GM21381 (cell line): Measurements from ENCODE around the gene ZBTB43.

Experiments used
- ATAC-seq: cut with Tn5 transposase; IDR thresholded peaks from one replicate; pipeline ENCODE4 v1.9.1; 2021; ENCODE audit warnings: mild to moderate bottlenecking, moderate library complexity; ENCODE audit not compliant: unreplicated experiment

Gene ZBTB43

GRCh38 chr9:126853667-126854066 lies 48.8 kb downstream of the ZBTB43 start:
- no peak for ATAC-seq

DNA sequence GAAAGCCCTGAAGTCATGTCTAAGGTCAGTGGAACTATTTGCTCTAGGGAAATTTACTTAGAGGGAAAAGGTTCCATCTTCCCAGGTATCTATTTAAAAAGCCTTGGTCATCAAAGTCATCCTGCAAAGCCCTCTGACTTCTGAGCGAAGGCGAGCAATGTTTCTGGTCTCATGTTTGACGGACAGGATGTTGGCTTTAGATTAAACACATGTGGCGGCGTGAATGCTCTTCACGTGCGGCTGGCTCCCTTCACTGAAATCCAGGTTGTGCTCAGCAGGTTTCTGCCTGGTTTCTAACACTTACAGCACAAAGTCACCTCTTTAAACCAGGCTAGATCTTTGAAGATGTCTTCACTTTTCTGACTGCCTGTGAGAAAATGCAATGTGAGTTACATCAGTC lies 49.9 kb downstream of the ZBTB43 start:
- no peak for ATAC-seq

DNA sequence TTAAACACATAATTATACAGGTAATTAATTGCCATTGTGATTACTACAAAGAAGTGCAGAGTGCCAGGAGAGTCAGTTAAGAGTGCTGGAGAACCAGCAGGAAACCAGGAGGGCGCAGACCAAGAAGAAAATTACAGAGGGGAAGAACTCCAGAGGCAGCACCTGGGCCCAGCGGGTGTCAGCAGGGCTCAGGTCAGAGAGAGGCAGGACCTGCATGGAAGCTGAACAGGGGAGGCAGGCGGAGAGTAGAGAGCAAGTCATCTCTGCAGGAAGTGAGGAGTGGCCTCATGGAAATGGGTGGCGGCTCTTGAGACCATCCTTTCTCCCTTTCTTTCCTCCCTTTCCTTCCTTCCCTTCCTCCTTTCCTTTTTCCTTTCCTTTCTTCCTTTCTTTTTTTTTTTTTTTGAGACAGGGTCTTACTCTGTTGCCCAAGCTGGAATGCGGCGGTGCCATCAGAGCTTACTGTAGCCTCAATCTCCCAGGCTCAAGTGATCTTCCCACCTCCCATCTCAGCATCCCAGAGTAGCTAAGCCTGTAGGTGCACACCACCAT lies 51.6 kb downstream of the ZBTB43 start:
- ATAC-seq: no peak

- no peak for ATAC-seq
Measured at GRCh38 chr9:126857261-126857960, 52.6 kb downstream of the ZBTB43 start.

DNA sequence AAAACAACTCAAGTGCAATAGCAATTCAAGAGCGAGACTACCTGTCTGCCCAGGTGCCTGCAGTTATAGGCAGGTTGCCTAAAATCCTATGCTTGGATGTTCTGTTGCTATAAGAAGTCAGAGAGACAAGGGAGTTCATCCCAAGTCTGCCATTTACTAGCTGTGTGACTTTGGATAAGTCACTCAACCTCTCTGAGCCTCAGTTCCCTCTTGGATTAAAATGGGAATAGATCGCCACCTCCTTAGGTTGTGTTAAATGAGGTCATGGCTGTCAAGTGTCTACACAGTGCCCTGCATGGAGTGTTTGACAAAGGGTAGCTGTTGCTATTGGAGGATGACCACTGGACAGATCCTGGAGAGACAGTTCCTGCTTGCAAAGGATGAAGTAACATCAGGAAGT lies 54.3 kb downstream of the ZBTB43 start:
- ATAC-seq: no peak

GRCh38 chr9:126860077-126860756 lies 55.4 kb downstream of the ZBTB43 start, which contains the start of gene ZBTB34:
Gene ZBTB34 (plus strand): TSS chr9:126860639. CDS start chr9:126879400, 18,761 bp downstream.
- peak; percentile 67 for ATAC-seq

- ATAC-seq: peak; percentile 35
Measured at GRCh38 chr9:126860757-126861466, 56.1 kb downstream of the ZBTB43 start.

GRCh38 chr9:126861707-126862103 lies 56.9 kb downstream of the ZBTB43 start:
- ATAC-seq: no peak

DNA sequence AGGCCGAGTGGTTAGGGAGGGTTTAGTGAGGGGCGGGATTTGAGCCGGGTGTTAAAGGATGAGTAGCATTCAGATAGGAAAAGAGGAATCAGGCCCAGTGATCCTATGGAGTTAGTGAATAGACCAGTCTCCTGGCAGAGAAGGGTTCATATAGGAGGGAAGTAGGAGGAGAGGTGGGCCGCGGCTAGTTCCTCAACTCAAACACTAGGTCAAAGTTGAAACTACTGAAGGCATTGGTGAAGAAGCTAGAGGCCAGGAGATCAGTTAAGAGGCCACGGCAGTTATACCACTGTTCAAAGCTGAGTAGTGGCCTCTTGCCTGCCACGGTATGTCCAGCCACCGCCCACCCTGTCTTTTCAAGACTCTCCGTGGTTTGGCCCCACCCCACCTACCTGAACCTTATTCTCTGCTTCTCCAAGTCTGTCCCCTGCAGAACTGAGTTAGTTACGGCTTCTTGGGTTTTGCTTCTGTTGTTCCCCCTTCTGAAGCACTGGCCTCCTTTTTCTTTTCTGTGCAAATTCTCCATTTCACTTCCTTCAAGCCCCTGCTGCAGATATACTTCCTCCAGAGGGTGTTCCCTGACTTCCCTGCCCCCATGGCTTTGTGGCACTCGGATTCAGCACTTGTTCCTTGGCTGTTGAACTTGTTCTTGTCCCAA lies 57.4 kb downstream of the ZBTB43 start:
- ATAC-seq: no peak

DNA sequence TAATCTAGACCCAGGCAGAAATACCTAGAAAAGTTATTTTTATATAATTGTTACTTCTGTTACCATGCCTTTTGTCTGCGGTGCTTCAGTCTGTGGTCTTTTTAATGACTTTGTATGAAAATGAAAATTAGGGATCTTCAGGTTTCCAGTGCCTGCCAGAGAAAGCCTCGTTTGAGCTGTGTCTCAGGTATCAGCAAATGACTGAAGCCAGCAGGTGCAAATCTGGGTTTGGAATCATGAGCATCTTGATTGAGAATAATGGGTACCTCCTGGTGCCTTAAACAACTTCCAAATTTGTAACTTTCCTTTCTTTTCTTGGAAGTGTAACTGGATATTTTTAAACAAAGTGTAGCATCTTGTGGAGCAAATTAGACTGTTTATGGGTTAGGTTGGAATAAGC lies 59.9 kb downstream of the ZBTB43 start:
- no peak for ATAC-seq

DNA sequence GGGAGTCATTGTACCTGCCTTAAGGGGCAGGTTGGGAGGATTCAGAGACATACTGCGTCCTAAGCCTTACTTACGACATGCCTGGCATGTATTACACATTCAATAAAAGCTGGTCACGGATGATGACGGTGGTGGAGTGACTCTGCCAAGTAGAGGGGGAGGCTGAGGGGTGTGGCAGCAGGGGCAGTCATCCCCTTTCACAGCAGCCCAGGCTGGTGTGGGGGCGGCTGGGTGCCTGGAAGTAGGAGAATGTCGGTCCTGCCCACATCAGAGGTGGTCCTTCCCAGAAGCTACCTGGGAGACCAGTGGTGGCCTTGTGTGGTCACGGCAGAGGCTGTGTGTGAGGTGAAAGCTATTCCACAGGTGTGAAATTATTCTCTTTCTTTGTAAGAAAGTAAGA lies 64.5 kb downstream of the ZBTB43 start:
- ATAC-seq: no peak

DNA sequence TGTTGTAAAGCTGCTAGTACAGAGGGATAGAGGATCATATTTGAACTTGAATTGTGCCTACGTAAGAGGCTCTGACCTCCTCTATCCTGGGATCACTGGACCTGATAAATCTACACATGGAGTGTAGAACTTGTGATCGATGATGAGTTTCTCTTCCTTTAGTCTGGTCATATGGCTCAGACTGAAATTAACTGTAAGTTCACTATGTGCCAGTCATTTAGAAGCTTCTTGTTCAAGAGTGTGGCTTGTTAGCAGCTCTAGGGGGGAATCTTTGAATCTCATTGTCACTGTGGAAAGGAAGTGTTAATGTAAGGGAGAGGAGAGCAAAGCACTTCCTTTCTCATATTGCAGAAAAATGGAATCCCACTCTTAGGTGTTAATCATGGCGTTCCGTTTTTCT lies 67.7 kb downstream of the ZBTB43 start:
- ATAC-seq: no peak

DNA sequence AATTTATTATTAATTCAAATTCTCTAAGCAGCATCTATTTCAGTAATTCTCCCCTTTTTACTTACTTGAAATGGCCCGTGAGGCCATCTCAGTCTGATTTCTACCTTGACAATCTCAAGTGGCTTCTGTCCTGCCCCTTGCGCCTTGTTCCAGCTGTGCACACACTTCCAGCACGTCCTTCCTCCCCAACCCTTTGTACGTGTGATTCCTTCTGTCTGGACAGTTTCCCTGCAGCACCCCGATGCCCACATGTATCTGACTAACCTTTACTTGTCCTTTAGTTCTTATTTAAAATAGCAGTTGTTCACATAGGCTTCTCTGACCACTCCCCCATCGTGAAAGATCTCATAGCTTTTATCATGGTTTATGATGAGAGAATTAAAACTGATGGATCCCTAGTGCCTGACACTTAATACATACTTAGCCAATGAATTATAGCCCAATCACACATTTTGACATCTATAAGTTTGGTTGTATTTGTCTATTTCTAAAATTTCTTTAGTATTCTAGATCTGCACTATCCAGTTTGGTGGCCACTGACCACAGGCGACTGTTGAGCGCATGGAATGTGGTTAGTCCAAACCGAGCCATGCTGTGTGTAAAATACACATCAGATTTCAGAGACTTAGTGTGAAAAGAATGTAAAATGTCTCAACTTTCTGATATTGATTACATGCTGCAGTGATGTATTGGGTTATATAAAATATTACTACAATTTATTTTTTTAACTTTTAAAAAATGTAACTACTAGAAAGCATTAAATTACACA lies 69.9 kb downstream of the ZBTB43 start:
- no peak for ATAC-seq

DNA sequence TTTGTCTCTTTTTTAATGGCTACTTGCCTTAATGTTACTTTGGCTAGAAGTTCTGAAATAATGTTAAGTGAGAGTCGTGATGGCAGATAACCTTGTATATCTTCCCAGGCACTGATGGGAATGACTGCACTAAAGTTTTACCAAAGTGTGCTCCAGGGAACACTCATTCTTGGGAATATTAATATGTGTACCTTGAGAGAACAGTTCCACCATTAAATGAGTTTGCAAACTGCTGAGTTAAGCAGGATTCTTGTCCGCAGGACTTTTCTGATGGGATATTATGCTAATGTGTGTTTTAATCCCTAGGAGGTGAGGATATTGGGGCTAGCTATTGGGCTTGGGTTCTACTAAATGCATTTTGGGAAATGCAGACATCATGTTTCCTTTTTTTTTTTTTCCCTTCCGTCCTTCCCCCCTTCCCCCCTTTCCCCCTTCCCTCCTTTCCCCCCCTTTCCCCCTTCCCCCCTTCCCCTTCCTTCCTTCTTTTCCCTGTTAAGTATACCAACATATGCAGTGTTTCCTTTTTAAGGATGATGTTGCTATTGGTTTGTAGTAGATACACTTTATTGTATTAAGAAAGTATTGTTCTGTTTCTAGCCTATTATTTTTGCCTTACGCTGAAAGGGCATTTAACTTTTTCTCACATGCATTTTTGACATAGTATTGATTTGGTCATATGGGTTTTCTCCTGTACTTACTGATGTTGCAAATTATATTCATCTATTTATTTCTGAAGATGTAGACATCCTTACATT lies 71.1 kb downstream of the ZBTB43 start:
- ATAC-seq: no peak

DNA sequence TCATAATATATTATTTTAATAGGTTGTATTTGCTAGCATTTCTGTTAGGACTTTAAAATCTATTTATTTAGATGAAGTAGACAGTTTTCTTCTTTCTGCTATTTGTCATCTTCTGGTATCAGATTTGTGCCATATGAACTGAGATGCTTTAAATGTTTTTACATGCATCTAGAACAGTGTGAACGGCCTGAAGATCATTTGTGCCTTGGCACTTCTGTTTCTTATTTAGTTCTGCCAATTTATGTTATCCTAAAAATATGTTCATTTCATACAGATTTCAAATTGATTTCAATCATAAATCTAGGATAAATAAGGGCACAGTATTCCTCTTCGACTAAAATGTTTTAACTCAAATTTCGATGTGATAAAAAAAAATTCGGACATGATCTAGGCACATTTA lies 71.7 kb downstream of the ZBTB43 start:
- no peak for ATAC-seq

GRCh38 chr9:126877418-126877817 lies 72.6 kb downstream of the ZBTB43 start:
- ATAC-seq: no peak

DNA sequence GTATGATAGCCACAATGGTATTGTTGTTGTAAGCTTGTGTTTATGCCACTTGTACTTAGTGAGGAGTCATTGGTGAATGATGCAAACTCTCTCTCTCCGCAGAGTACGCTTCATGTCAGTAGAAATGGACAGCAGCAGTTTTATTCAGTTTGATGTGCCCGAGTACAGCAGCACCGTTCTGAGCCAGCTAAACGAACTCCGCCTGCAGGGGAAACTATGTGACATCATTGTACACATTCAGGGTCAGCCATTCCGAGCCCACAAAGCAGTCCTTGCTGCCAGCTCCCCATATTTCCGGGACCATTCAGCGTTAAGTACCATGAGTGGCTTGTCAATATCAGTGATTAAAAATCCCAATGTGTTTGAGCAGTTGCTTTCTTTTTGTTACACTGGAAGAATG lies 74.4 kb downstream of the ZBTB43 start:
- no peak for ATAC-seq

- no peak for ATAC-seq
Measured at GRCh38 chr9:126880226-126880946, 75.5 kb downstream of the ZBTB43 start.

- no peak for ATAC-seq
Measured at GRCh38 chr9:126880947-126881332, 76.1 kb downstream of the ZBTB43 start.
